ENCODE results near the gene C14orf93.

DNA sequence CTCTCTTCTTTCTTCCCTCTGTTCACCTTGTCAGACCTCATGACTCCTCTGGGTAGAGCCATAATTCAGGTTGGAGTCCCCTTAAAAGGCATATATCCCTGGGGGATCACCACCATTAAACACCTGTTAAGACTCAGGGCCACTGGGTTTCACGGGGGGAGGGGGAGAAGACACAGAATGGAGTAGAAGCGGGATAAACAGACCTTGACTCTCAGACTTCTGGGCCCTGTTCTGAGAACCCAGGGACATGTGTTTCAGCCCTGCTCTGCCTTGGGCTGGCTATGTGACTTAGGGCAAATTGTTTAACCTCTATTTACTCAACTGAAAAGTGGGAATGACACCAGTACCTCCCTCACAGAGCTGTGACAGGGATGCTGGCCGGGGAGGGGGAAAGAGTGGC lies 42.7 kb upstream of the C14orf93 start:
- TF ChIP-seq, protein P1, sequence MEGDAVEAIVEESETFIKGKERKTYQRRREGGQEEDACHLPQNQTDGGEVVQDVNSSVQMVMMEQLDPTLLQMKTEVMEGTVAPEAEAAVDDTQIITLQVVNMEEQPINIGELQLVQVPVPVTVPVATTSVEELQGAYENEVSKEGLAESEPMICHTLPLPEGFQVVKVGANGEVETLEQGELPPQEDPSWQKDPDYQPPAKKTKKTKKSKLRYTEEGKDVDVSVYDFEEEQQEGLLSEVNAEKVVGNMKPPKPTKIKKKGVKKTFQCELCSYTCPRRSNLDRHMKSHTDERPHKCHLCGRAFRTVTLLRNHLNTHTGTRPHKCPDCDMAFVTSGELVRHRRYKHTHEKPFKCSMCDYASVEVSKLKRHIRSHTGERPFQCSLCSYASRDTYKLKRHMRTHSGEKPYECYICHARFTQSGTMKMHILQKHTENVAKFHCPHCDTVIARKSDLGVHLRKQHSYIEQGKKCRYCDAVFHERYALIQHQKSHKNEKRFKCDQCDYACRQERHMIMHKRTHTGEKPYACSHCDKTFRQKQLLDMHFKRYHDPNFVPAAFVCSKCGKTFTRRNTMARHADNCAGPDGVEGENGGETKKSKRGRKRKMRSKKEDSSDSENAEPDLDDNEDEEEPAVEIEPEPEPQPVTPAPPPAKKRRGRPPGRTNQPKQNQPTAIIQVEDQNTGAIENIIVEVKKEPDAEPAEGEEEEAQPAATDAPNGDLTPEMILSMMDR (IDR thresholded peaks at IDR 0.05), result no peak
- no peak for TF ChIP-seq POLR2A (IDR thresholded peaks at IDR 0.05)
